GM15510 (cell line): ENCODE data around the gene RAB9B.

Source experiments
- POLR2A ChIP-seq: IDR thresholded peaks from 3 replicates; pipeline ENCODE4 v1.6.1; 2011; ENCODE audit warnings: borderline replicate concordance; ENCODE audit not compliant: insufficient read length; ENCODE audit errors: extremely low read depth

RAB9B gene

DNA sequence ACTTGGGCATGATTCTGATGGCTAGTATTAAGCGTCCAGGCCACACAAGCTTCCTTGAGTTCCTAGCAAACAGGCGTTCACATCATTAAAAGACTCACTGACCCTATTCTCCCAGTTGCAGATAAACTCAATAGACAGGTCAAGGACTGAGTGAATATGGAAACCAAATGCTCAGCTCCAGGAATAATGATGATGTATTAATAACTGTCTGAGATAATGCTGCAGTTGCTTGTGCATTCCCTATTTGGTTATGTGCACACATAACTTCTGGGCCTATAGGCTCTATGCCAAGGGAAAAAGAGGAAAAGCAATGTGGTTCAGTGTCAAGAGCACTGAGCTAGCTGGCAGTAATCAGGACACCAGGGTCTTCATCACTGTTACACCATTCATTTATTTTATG, 3.5 kb downstream of the RAB9B start:
- TF ChIP-seq POLR2A: no peak

DNA sequence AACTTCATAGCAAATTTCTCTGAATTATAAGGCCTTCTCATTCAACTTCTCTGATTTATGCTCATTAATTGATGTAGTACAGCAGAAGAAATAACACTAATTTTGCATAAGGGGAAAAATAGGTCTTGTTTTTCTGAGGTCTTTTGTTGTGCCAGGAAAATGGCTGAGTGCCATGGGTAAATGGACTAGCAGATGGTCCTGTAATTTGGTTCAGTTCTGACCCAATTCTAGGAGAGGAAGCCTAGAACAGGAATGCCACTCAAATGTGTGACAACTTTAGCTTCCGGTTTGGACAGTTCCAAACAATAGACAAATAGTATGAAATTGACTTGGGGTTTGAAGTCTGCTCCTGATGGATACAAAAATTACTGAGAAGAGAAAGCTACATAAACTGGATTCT, 6.2 kb downstream of the RAB9B start:
- TF ChIP-seq POLR2A: no peak

DNA sequence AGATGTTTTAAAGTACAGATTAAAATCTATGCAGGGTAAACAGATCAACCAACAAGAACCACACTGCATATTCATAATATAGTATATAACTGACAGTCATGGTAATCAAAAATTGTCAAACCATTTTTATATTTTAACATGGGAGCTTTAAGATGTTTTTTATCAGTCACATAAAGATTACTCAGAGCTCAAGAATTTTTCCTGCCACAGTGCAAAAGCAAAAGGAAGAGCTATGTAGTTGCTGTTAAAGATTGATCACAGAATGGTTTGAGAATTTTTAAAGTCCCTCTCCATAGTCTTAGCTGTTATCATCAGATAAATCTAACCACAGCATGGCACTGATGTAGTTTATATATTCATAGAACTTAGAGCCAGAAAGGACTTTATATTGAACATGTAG, 8.5 kb downstream of the RAB9B start:
- no peak for TF ChIP-seq POLR2A

DNA sequence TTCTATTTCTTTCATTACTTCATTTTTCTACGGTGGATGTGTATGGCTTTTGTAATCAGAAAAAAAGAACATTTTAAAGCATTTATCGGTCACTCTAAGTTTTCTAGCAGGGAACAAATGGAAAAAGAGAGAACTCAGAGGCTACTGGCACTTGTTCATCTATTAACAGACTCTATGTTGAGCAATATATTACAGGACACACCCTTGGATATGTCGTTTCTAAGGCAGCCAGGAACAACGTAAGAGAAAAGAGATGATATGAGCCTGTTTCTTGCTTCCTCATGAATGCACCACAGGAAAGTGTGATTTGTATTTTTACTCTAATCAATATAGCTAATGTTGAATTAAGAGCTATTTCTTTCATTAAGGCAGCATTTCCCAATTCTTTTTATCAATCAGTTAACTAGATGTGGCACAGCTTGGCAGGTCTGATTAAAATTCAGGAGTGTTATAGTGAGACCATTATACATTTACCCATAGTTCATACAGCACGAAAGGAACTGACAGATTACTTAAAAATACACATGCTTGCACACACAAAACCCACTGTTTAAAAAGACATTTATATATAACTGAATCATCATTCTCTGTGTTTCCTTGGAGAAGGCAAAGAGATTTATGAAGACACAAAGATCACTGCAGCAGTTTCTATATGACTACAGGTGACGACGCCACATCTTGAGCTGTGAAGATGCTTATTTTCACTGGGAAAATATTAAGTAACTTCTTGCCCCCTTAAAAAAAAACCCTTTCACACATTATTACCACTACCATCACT, 13.0 kb downstream of the RAB9B start:
- TF ChIP-seq POLR2A: no peak

DNA sequence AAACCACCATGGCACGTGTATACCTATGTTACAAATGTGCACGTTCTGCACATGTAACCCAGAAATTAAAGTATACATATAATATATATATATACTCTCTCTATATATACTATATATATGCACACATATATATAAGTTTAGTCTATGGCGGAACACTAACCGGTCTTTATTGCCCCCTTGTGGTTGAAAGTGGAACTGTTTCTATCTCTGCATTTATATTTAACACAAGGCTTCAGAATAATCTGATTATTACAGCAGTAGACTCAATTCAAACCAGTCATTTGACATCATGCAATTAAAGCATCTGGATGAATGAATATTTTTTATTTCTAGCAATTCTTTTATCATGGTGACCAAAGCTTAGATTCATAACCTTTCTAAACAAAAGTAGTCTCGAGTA, 14.6 kb downstream of the RAB9B start:
- no peak for TF ChIP-seq POLR2A

DNA sequence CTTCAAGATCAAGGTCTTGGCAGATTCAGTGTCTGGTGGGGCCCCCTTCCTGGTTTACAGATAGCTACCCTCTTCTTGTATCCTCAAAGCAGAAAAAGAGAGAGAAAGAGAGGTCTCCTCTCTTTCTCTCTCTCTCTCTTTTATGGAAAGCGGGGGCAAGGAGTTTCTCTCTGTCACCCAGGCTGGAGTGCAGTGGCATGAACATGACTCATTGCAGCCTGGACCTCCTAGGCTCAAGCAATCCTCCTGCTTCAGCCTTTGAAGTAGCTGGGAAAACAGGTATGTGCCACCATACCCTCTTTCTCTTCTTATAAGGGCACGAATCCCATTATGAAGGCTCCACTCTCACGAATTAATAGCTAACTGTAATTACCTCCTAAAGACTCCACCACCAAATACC, 20.2 kb downstream of the RAB9B start:
- no peak for TF ChIP-seq POLR2A

DNA sequence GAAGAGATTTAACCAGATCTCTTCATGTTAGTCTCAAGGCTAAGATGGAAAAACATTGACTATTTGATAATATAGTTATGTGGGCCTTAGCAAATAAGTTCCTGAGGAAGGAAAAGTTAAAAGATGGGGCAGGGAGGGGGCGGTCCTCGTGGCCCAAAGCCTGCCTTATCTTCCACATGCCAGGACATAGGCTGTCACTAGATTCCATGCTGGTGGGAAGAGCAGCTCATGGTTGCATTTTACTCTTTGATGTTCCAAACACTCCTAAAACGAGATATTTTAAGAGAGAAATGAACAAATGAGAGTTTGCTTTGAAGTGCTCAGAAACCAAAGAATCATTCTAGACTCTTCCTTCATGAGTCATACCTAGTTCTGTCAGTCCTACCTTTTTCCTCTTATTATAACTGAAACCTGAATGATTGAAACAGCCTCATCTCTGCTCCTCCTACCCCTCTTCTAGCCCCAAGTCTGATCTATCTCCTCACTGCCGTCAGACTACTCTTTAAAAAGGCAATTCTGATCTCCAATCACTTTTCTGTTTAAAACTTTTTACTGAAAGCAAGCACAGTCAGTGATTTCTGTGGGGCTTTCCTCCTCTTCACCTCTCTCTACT, 25.1 kb downstream of the RAB9B start:
- no peak for TF ChIP-seq POLR2A

DNA sequence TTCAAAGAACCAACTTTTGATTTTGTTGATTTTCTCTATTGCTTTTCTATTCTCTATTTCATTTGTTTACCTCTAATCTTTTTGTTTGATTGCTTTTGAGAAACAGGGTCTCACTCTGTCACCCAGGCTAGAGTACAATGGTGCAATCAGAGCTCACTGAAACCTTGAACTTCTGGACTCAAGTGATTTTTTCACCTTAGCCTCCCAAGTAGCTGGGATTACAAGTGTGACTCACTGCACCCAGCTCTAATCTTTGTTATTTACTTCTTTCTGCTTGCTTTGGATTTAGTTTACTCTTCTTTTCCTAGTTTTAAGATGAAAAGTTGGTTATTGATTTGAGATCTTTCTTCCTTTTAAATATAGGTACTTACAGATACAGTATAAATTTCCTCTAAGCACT, 26.2 kb downstream of the RAB9B start:
- TF ChIP-seq POLR2A: no peak

DNA sequence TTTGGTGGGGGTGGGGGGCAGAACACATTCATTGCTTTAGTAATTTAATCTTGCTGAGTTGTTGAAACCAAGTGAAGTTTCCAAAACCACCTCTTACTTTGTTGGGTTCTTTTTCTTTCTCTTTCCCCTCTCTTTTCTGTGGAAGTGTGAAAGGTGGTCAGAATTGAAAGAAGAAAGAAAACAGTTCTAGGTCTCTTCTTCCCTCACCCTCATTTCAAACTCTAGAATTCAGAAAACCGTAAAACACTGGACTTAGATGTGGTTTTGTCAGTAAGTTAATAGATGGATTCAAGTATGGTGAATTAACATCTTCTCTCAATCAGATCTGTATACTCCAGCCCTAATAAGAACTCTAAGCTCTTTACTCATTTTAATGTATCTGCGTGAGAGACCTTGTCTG, 31.7 kb downstream of the RAB9B start:
- no peak for TF ChIP-seq POLR2A

DNA sequence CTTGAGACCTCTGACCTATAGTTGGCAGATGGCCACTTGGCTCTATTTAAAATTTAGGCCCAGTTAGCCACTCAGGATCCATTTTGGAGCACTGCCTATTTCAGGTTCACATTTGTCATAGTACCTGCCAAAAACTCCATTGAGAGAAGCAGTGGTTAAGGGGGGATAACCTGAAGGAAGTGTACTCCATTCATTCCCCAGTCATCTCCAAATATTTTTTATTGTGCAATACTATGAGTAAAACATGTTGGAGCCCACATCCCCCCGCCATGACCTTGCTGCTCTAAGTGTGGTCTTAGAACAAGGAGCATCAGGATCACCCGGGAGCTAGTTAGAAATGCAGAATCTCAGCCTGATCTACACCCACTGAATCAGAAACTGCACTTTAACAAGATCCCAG, 34.4 kb downstream of the RAB9B start:
- TF ChIP-seq POLR2A: no peak

DNA sequence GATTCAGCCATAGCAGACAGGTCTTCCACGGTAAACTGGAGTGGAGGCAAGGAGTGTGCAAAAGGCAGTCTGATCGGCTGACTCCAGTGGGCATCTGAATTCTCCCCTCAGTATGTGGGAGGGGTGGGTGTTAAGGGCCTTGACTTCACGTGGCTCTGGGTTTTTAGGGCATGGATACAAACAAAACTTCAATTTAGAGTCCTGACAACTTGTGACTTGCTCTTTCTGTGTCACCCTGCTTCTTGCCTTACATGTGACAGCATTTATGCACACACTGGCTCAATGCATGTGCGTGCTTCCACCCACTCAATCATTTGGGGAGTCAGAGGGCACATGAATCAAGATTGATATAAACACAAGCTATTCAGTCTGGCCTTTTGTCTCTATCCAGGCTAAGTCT, 37.9 kb downstream of the RAB9B start:
- no peak for TF ChIP-seq POLR2A

DNA sequence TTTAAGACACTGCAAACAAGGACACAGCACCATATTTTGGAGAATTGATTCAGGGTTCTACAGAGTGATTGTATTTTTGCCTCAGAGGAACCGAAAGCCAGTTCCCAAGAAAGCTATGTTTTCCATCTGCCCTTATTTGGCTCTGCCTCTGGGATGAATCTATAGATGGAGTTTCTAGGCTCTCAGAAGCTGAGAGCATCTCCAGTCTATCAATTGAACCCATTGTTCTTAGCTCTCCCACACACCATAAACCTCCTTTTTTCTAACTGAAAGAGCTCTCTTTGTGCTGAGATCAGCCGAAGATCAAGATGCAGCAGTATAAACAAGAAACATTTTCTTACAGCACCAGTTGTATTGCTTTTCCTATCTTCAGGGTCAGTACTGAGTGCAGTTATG, 38.5 kb downstream of the RAB9B start:
- no peak for TF ChIP-seq POLR2A

DNA sequence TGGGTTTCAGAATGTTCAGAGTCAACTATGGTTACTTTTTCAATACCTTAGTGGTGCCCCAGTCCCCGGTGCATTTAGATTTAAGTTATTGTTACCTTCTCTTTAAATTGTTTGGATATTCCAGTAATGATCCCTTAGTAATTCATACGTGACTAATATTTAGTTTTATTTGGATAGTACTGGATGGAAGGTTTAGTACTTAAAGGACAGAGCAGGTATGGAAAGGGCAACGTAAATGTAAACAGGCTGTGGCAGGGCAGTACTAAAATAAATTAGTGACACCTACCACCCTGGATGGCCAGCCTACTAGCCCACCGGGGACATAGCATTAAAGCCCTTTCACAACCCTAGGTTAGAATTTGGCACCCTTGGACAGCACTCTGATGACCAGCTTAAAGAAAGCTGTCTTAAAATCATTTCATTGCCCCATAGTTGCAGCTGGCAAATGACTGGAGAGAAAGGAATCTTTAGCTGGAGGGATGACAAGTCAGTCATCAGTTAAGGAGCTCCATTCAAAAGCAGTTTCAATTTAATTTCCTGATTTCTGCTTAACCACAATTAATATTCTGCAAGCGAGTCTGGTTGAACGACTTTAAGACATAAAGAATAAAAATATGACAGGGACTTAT, 39.0 kb downstream of the RAB9B start:
- no peak for TF ChIP-seq POLR2A

DNA sequence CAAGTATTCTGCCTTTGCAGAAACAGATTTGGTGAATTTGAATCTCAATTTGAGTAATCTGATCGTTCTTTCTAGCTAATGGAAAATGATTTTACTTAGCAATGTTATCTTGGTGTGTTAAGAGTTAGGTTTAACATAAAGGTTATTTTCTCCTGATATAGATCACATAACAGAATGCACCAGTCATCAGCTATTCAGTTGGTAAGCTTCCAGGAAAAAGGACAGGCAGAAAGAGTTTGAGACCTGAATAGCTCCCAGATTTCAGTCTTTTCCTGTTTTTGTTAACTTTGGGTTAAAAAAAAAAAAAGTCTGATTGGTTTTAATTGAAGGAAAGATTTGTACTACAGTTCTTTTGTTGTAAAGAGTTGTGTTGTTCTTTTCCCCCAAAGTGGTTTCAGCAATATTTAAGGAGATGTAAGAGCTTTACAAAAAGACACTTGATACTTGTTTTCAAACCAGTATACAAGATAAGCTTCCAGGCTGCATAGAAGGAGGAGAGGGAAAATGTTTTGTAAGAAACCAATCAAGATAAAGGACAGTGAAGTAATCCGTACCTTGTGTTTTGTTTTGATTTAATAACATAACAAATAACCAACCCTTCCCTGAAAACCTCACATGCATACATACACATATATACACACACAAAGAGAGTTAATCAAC, 40.1 kb downstream of the RAB9B start:
- TF ChIP-seq POLR2A: no peak

DNA sequence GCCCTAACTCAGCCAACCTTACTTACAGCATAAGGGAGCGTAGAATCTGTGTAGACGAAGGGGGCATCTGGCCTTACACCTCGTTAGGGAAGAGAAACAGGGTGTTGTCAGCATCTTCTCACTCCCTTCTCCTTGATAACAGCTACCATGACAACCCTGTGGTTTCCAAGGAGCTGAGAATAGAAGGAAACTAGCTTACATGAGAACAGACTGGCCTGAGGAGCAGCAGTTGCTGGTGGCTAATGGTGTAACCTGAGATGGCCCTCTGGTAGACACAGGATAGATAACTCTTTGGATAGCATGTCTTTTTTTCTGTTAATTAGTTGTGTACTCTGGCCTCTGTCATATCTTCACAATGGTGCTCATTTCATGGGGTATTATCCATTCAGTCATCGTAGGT, 40.8 kb downstream of the RAB9B start:
- TF ChIP-seq POLR2A: no peak
